HG02852 (cell line): ENCODE measurements around the gene SLC22A5.
A peak's percentile ranks its signal among the peaks of the same experiment; 100 is the strongest.

Source experiments
- ATAC-seq: cut with Tn5 transposase; IDR thresholded peaks from one replicate; pipeline ENCODE4 v1.9.1; 2021; ENCODE audit warnings: mild to moderate bottlenecking, moderate library complexity; ENCODE audit not compliant: unreplicated experiment

SLC22A5 gene

DNA sequence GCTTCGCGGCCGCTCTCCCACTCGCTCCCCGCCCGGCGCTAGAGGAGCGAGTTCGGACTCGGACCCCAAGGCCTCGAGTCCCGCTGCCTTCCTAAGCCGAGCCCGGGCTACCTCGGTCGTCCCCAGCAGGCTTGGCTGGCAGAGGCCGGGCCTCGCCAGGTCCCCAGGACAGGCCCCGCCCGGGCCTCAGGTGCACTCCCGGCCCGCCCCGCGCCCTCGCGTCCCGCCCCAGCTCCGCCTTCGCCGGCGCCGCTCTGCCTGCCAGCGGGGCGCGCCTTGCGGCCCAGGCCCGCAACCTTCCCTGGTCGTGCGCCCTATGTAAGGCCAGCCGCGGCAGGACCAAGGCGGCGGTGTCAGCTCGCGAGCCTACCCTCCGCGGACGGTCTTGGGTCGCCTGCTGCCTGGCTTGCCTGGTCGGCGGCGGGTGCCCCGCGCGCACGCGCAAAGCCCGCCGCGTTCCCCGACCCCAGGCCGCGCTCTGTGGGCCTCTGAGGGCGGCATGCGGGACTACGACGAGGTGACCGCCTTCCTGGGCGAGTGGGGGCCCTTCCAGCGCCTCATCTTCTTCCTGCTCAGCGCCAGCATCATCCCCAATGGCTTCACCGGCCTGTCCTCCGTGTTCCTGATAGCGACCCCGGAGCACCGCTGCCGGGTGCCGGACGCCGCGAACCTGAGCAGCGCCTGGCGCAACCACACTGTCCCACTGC is at the start of gene SLC22A5:
SLC22A5 (plus strand) TSS at position 237 of the 707 bp plus-strand sequence; CDS start at position 500, 263 bp downstream.
- peak; percentile 91 for ATAC-seq

DNA sequence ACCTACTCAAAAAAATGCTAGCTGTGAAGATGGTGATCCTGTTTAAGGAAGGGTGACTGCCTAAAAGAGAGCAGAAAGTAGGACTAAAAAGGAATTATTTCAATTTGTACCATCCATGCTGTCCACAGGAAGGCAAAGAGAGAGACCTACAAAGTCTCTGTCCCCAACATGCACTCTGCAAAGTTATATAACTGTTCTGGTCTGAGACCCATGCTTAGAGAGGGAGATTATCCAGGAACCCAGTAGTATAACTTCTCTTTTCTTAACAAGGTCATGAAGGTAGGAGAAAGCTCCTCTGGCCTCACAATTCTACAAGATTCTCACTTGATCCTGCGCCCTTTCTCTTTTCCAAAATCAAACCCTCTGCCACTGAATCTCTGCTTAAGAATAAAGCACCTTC is 49.5 kb upstream of the SLC22A5 start:
- no peak for ATAC-seq

DNA sequence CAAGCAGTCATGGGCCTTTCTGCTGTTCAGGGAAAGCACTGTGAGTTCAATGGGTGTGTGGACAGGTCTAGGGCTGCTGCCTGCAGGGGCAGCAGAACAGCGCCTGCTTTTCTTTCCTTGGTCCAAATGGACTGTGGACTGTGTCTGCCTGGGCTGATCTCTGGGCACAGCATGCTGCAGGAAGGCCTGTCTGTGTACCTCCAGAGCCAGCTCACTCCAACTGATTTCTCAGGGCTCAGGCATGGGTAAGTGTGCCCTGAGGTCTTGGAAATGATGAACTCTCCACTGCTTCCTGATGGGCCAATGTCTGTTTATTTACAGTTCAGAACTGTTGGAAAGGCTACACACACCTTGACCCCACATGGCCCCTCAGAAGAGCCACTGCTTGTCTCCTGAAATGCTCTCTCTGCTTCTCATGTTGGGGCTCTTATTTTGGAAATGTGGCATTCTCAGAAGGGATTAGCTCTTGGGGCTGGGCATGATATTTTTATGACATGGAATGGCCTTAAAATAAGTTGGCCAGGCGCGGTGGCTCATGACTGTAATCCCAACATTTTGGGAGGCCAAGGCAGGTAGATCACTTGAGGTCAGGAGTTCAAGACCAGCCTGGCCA is 48.3 kb upstream of the SLC22A5 start:
- no peak for ATAC-seq

DNA sequence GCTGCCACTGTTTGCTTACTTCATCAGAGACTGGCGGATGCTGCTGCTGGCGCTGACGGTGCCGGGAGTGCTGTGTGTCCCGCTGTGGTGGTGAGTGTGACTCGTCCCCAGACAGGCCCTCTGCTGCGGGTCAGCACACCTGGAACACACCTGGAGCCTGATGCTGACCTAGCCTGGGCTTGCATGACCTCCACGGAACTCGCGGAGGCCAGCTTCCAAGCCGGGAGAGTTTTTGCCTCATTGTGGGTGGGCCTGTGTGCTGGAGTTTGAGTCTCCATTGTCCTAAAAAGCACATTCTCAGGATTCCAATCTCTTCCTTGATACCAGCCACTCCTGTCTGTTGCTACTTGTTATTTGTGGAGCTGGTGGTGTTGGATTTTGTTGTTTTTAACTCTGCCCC is 47.2 kb upstream of the SLC22A5 start:
- ATAC-seq = no peak

DNA sequence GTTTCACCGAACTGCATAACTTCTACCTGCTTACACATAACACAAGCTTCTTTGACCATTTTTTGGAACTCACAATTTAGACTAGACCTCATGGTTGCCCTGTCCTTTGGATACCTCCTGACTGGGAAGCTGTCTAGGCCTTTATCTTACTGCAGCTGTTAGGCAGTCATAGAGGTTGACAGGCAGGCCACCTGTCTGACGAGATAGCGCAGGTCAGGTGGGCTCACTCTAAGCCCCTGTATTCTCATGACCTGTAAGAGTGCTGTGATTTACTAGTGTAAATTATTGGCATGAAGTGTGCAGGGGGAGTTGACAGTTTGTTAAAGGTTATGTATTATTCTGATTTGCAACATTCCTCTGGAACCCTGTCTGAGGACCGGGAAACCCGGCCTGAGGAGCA is 46.3 kb upstream of the SLC22A5 start:
- no peak for ATAC-seq

DNA sequence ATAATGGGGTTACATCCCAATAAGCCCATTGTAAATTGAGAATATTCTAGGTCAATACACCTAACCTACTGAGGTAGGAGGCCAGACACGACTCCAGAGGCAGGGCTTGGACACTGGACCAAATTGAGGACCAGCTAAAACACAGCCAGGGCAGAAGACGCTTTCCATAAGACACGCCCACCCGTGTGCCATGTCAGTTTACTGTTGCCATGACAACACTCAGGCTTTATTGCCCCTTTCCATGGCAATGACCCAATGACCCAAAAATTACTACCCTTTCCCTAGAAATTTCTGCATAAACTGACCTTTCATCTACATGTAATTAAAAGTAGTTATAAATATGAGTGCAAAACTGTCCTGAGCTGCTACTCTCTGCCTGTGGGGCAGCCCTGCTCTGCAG is 43.8 kb upstream of the SLC22A5 start:
- ATAC-seq = no peak

DNA sequence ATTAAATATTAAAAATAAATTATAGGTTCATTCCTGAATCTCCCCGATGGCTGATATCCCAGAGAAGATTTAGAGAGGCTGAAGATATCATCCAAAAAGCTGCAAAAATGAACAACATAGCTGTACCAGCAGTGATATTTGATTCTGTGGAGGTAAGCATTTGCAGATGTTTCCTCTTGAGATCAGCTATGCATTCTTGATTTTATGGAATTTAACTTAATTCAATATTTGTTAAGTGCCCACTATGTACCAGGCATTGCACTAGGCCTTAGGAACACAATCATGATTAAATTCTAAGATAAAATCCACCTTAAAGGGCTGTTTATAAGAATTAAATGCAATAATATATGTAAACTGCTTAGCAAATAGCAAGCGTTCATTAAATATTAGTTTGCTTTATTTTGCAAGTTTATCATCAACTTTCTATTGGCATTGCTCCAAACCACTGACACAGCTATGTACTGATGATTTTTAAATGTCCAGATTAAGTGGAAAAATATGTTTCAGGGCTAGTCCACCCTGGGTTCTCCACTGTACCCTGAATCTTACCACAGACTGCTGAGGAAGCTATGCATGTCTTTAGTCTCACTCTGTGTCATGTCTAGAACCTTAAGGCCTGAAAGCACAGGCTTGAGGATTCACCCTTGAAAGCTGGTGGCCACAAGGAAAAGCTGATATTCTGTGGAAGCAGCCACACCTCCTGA is 42.1 kb upstream of the SLC22A5 start:
- ATAC-seq = no peak

DNA sequence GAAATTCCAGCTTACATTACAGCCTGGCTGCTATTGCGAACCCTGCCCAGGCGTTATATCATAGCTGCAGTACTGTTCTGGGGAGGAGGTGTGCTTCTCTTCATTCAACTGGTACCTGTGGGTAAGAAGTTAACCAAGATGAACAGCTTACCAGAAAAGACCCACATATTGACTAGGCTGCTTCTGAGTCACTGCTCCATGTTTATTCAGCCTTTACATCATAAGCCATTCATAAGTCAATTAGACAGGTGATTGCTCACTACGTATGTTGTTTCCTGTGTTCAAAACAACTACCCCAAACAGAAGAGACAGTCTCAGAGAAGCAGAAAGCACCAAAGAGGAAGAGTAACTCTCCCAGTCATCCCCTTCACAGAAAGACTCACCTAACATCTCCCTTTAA is 34.7 kb upstream of the SLC22A5 start:
- ATAC-seq = no peak

DNA sequence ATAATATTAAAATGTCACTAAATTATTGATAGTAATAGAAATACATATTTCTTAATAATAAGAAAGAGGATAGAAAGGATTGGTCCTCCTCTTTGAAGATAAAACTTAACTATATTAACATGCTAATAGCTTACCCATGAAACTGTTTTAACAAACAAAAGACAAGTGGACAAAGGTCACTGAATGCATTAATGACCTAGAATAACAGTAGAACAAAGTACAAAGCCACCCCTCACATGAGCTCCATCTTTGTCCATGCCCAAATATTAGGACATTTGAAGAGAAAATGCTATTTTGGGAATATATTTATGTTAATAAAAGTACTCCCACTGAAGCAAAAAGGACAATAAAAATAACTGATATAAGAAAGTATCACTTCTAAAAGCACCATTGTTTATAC is 34.1 kb upstream of the SLC22A5 start:
- no peak for ATAC-seq

DNA sequence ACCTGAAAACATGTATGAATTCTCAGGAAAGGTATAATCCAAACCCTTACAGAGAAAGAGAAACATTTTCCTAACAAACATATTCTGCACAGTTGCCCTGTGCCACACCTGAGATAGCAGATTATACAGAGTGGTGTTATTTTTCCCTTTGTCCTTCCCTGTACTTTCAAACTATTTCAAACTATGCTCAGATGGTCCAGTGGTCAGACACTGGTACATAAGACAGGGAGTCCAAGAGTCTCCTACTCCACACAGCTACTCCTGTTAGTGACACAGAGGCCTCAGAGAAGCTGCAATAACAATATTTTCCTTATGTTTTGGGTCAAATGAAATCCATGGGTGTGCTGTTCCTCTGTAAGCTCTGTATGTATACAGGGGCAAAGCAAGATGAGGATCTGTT is 30.0 kb upstream of the SLC22A5 start:
- ATAC-seq = no peak

DNA sequence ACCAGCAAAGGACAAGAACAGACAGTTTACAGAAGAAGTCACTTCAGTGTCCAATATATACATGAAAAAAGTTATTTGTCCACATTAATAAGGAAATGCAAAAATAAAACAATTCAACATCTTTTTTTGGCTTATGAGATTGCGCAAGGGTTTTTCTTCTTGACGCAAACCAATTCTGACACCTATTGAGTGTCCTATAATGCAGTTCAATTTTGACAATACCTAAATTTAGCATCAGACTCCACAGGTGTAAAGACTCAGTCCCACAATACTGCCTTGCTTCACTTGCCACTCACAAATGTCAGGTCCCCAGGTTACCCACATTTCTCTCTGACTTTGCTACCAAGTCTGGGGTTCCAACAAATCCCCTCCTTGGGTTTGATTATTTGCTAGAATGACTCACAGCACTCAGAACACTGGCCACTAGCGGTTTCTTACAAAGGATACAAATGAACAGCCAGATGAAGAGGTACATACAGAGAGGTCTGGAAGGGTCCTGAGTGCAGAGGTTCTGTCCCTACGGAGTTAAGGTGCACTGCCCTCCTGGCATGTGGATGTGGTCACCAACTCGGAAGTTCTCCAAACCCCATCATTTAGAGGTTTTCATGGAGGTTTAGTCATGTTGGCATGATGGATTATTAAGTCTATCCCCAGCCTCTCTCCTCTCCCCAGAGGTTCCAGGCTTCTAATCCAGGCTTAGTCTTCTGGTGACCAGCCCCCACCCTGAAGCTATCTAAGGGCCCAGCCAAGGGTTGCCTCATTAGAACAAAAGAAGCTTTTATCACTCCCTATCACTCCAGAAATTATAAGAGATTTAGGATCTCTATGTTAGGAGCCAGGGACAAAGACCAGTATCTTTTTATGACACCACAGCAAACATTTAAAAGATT is 27.0 kb upstream of the SLC22A5 start:
- no peak for ATAC-seq

DNA sequence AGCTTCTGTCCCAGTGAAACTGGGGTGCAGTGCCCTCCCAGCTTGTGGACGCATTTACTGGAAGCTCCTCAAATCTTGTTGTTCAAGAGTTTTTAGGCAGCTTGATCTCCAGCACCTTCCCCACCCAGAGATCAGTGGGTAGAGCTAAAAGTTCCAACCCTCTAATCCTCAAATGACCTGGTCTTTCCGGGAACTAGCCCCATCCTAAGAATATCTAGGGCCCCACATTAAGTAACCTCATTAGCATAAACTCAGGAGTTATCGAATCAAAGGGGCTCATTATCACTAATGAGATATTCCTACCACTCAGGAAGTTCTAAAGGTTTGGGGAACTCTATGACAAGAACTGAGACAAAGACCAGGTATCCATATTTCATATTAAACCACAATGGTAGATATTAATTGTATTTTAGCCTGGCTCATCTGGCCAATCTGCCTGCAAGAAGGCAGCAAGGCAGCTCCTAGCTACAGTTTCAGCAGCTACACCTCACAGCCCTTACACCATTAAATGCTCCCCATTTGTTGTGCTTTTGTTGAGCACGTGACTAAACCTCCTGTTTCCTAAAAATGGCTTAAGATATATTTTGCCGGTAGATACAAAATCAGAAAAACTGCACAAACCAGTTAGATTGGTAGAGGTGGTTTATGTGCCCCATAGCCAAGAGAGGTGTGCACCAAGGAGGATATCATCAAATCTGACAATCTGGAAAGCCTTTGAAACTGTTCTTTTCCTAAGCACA is 24.6 kb upstream of the SLC22A5 start:
- no peak for ATAC-seq

DNA sequence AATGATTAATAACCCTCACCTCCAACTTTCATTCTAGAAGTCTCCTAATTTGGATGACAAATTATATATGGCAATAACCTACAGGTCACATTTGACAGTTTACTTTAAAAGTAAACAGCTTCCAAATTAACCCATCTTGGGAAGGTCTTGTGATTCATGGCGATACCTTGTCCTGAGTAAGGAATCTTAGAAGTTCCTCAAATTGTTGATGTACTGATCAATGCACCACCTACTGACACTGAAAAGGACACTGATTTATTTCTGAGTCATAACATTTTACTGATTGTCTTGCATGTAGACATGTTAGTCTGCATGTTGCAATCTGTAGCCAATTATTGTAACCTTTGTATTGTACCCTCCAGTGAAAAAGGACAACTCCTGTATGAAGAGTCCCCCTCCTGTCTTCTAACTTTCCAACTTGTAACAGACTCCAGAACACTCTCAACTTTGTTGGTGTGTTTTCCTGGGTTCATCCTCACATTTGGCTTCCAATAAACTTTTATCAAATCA is 16.0 kb upstream of the SLC22A5 start:
- ATAC-seq = no peak

DNA sequence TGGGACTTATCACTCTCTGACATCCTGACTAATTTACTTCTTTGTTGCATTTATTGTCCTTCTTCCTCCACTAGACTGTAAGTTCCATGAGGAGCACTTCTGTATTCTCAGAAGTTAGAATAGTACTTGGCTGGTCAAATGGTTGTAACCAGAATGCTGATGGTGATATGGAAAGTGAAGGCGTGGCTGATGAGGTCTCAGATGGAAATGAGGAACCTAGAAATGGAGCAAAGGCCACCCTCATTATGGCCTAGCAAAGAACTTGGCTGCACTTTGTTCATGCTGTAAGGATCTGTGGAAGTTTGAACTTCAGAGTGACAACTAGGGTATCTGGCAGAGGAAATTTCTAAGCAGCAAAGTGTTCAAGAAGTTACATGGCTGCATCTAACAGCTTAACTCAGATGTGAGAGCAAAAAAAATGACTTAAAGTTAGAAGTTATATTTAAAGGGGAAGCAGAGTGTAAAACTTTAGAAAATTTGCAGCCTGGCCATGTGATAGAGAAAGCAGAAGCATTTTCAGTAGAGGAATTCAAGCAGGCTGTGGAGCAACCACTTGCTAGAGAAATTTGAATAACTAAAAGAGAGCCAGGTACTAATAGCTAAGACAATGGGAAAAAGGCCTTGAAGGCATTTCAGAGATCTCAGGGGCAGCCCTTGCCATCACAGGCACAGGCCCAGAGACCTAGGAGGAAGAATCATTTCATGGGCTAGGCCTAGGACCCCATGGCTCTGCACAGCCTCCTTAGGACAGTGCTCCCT is 14.9 kb upstream of the SLC22A5 start:
- ATAC-seq = no peak

DNA sequence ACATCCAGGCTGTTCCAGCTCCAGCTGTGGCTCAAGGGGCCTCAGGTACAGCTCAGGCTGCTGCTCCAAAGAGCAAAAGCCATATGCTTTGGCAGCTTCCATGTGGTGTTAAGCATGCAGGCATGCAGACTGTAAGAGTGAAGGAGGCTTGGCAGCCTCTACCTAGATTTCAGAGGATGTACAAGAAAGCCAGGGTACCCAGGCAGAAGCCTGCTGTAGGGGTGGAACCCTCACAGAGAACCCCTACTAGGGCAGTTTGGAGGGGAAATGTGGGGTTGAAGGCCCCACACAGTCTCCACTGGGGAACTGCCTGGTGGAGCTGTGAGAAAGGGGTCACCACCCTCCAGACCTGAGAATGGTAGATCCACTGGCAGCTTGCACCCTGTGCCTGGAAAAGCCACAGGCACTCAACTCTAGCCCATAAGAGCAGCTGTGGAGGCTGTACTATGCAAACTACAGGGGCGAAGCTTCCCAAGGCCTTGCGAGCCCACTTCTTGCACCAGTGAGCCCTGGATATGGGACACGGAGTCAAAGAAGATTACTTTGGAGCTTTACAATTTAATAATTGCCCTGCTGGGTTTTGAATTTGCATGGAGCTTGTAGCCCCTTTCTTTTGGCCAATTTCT is 14.3 kb upstream of the SLC22A5 start:
- no peak for ATAC-seq

DNA sequence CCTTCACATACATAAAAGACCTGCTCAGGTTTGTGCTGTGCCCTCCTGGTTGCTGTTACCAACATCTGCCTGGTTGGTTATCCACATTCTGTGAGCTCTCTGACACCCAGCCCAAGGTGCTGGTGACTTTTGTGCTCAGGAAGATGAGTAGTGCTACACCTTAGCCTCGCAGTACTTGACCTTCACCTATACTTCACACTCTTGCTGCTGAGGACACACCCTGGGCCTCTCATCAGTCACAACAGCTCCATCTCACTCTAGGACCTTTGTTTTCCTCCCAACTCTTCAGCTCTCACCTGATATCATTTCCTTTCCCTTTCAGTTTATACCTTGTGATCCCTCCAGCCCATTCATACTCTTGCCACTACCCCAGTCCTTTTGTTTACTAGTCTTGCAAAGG is 10.7 kb upstream of the SLC22A5 start:
- no peak for ATAC-seq

DNA sequence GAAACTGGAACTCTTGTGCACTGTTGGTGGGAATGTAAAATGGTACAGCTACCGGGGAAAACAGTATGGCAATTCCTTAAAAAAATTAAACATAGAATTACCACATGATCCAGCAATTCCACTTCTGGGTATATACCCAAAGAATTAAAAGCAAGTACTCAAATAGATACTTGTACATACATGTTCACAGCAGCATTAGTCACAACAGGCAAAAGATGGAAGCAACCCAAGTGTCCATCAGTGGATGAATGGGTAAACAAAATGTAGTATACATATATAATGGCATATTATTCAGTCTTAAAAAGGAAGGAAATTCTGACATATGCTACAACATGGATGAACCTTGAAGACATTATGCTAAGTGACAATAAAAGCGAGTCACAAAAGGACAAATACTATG is 7.4 kb upstream of the SLC22A5 start:
- no peak for ATAC-seq

DNA sequence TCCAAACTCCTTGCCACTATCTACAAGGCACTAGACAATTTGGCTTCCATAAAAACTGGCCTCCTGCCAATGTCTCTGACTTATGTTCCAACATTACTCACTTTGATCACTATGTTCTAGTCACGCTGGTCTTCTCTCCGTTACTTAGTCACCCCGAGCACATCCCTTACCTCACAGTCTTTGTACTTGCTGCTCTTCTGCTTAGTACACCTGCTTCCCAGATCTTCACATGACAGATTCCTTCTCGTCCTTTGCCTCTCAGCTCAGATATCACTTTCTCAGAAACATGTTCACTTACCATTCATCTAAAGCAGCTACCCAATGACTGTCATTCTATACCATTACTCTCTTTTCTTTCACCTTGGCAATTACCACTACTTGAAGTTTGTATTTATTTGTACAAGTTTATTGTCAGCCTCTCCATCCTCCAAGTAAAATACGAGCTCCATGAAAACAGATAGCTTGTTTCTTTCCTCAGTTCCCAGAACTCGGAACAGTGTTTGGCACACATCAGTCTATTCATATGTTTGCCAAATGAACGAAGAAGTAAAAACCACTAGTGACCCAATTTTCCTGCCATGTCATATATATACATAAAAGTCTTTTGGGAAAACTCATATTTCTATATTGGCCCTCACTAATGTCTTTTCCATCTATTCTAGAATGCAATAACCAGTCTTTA is 5.9 kb upstream of the SLC22A5 start:
- no peak for ATAC-seq

DNA sequence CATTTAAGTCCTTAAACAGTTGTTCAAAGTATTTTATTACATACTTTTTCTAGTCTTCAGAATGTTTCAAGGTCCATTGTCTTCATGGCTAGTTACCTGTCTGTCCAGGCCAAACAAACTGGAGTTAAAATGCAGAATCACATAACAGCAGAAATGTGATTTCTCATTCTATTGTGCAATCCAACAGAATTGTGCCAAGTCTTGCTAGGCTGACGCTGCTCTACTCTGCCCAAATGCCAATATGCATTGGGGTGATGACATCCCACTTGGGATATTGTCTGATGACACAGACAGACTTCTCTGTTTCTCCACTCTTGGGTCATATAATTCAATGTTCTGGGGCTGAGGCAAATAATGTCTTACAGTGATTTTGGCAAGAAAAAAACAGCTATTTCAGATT is 5.2 kb upstream of the SLC22A5 start:
- no peak for ATAC-seq
